ENCODE measurements around the gene ARHGAP21.
"Not testable (repeated sequence)": the region's sequence is repeated elsewhere in the genome, so short reads cannot be mapped to it uniquely, and the experiment has no call there.

- not testable (repeated sequence) for TF ChIP-seq CTCF (IDR thresholded peaks at IDR 0.05); SIN3A (IDR thresholded peaks at IDR 0.05; ENCODE audit: borderline replicate concordance, insufficient read depth, low read depth, low read length)
Observed at GRCh38 chr10:24726029-24726428, 2.3 kb upstream of the ARHGAP21 start.
